T-helper 2 cell (primary cell): ENCODE data around the gene SIRPA.

Experiments used
- DNase-seq, 5 experiments: peaks; one replicate each; pipeline versions ENCODE4 v3.0.0 to v3.0.0-alpha.2; 2012 to 2022
- total RNA-seq, 2 donors: gene quantifications; one replicate each; lab custom pipeline; 2026; lab: John Stamatoyannopoulos, UW

Gene SIRPA
- 0 to 0.34 reads per million in 2 donors for total RNA-seq

- no peak for DNase-seq
Observed at GRCh38 chr20:1894951-1895673, at the start of gene SIRPA. Gene SIRPA, plus strand, starts transcription at chr20:1895407. Its CDS starts 41 bp downstream, at chr20:1895448.

- DNase-seq, result no peak
Observed at GRCh38 chr20:1845701-1846100, 49.5 kb upstream of the SIRPA start.

GRCh38 chr20:1846341-1846740 lies 48.9 kb upstream of the SIRPA start:
- no peak for DNase-seq

- DNase-seq, result no peak
Observed at GRCh38 chr20:1846876-1847275, 48.3 kb upstream of the SIRPA start.

- no peak for DNase-seq
Observed at GRCh38 chr20:1847780-1848179, 47.4 kb upstream of the SIRPA start.

- no peak for DNase-seq
Observed at GRCh38 chr20:1848373-1848772, 46.8 kb upstream of the SIRPA start.

- DNase-seq, result no peak
Observed at GRCh38 chr20:1851396-1851795, 43.8 kb upstream of the SIRPA start.

- DNase-seq, result no peak
Observed at GRCh38 chr20:1853473-1853872, 41.7 kb upstream of the SIRPA start.

- no peak for DNase-seq
Observed at GRCh38 chr20:1854246-1854645, 41.0 kb upstream of the SIRPA start.

- no peak for DNase-seq
Observed at GRCh38 chr20:1855109-1855508, 40.1 kb upstream of the SIRPA start.

- no peak for DNase-seq
Observed at GRCh38 chr20:1855690-1856089, 39.5 kb upstream of the SIRPA start.

GRCh38 chr20:1856424-1856823 lies 38.8 kb upstream of the SIRPA start:
- DNase-seq, result no peak

GRCh38 chr20:1857466-1857865 lies 37.7 kb upstream of the SIRPA start:
- DNase-seq, result no peak

- DNase-seq, result no peak
Observed at GRCh38 chr20:1858871-1859270, 36.3 kb upstream of the SIRPA start.

GRCh38 chr20:1860446-1860845 lies 34.8 kb upstream of the SIRPA start:
- no peak for DNase-seq

GRCh38 chr20:1861347-1861976 lies 33.7 kb upstream of the SIRPA start:
- DNase-seq, result no peak

GRCh38 chr20:1861996-1862662 lies 33.1 kb upstream of the SIRPA start:
- no peak for DNase-seq

- DNase-seq, result no peak
Observed at GRCh38 chr20:1862663-1863053, 32.5 kb upstream of the SIRPA start.

- DNase-seq, result no peak
Observed at GRCh38 chr20:1863296-1863695, 31.9 kb upstream of the SIRPA start.

GRCh38 chr20:1866834-1867233 lies 28.4 kb upstream of the SIRPA start:
- no peak for DNase-seq

- DNase-seq, result no peak
Observed at GRCh38 chr20:1867495-1868260, 27.5 kb upstream of the SIRPA start.

- no peak for DNase-seq
Observed at GRCh38 chr20:1868856-1869255, 26.4 kb upstream of the SIRPA start.

GRCh38 chr20:1870323-1870722 lies 24.9 kb upstream of the SIRPA start:
- DNase-seq, result no peak
